Liver (tissue), 9 donors: ENCODE results near the gene OARD1. TPM values are rescaled to one million over a fixed set of nuclear protein-coding genes. Genes with fewer than 3 reads are reported as not detected.

Experiments
- DNase-seq: peaks from one replicate; pipeline ENCODE4 v3.0.0-alpha.2; 2017; ENCODE audit warnings: low spot score
- H3K27ac ChIP-seq, 2 donors: one replicate each; pipeline ENCODE4 v1.7.0; 2013; ENCODE audit warnings: inconsistent platforms in 2 of 2, low read length in 2 of 2, control low read depth in 1 of 2, low read depth in 1 of 2, mild to moderate bottlenecking in 1 of 2
- H3K27me3 ChIP-seq, 4 donors: one replicate each; pipeline versions ENCODE4 v1.6.1 to v1.7.0; 2013; ENCODE audit warnings: low read length in 3 of 4, inconsistent platforms in 1 of 4, mild to moderate bottlenecking in 1 of 4, moderate library complexity in 1 of 4; ENCODE audit not compliant: control insufficient read depth in 4 of 4, insufficient read depth in 4 of 4
- H3K36me3 ChIP-seq, 4 donors: one replicate each; pipeline versions ENCODE4 v1.6.1 to v1.7.0; 2013; ENCODE audit warnings: low read length in 3 of 4, mild to moderate bottlenecking in 3 of 4, low read depth in 1 of 4, moderate library complexity in 1 of 4; ENCODE audit not compliant: control insufficient read depth in 4 of 4, insufficient read depth in 3 of 4
- H3K4me1 ChIP-seq, 4 donors: one replicate each; pipeline versions ENCODE4 v1.6.1 to v1.7.0; 2013; ENCODE audit warnings: low read length in 3 of 4, mild to moderate bottlenecking in 3 of 4, moderate library complexity in 1 of 4; ENCODE audit not compliant: control insufficient read depth in 4 of 4, insufficient read depth in 4 of 4
- H3K4me3 ChIP-seq, 3 donors: one replicate each; pipeline versions ENCODE4 v1.6.1 to v1.7.0; 2013; ENCODE audit warnings: low read length in 3 of 3, control low read depth in 1 of 3, low read depth in 1 of 3, mild to moderate bottlenecking in 1 of 3
- H3K9ac ChIP-seq, 2 donors: one replicate each; pipeline ENCODE4 v1.7.0; 2013; ENCODE audit warnings: low read length in 2 of 2, mild to moderate bottlenecking in 2 of 2, moderate library complexity in 2 of 2, control low read depth in 1 of 2, low read depth in 1 of 2
- H3K9me3 ChIP-seq, 4 donors: one replicate each; pipeline versions ENCODE4 v1.6.1 to v1.7.0; 2013; ENCODE audit warnings: low read length in 3 of 4; ENCODE audit not compliant: control insufficient read depth in 4 of 4
- ATF3 ChIP-seq: IDR thresholded peaks from 2 replicates; pipeline ENCODE4 v1.6.1; 2016; ENCODE audit warnings: antibody characterized with exemption
- EGR1 ChIP-seq, 2 donors: IDR thresholded peaks; 2 replicates each; pipeline ENCODE4 v1.6.1; 2016 to 2018; ENCODE audit warnings: antibody characterized with exemption in 2 of 2, low read depth in 2 of 2
- FOXA1 ChIP-seq: IDR thresholded peaks from 2 replicates; pipeline ENCODE4 v1.6.1; 2016; ENCODE audit warnings: antibody characterized with exemption
- FOXA2 ChIP-seq: IDR thresholded peaks from 2 replicates; pipeline ENCODE4 v1.6.1; 2016; ENCODE audit warnings: antibody characterized with exemption
- GABPA ChIP-seq, 2 donors: IDR thresholded peaks in 1 of 2; conservative IDR thresholded peaks in 1 of 2; 2 replicates each; pipeline ENCODE4 v1.6.1; 2016; ENCODE audit warnings: antibody characterized with exemption in 2 of 2, mild to moderate bottlenecking in 1 of 2, moderate library complexity in 1 of 2
- HNF4A ChIP-seq, 2 donors: conservative IDR thresholded peaks; 2 replicates each; pipeline ENCODE4 v1.6.1; 2016; ENCODE audit warnings: antibody characterized with exemption in 2 of 2, mild to moderate bottlenecking in 2 of 2
- HNF4G ChIP-seq: IDR thresholded peaks from 2 replicates; pipeline ENCODE4 v1.6.1; 2016; ENCODE audit warnings: antibody characterized with exemption
- JUND ChIP-seq, 2 donors: IDR thresholded peaks; 2 replicates each; pipeline ENCODE4 v1.6.1; 2016; ENCODE audit warnings: antibody characterized with exemption in 2 of 2
- MAX ChIP-seq: IDR thresholded peaks from 2 replicates; pipeline ENCODE4 v1.6.1; 2016; ENCODE audit warnings: antibody characterized with exemption
- NR2F2 ChIP-seq: IDR thresholded peaks from 2 replicates; pipeline ENCODE4 v1.6.1; 2016; ENCODE audit warnings: antibody characterized with exemption
- RAD21 ChIP-seq, 2 donors: IDR thresholded peaks; 2 replicates each; pipeline ENCODE4 v1.6.1; 2016; ENCODE audit warnings: antibody characterized with exemption in 2 of 2, mild to moderate bottlenecking in 2 of 2
- RXRA ChIP-seq, 2 donors: IDR thresholded peaks; 2 replicates each; pipeline ENCODE4 v1.6.1; 2017 to 2018; ENCODE audit warnings: antibody characterized with exemption in 2 of 2, mild to moderate bottlenecking in 1 of 2
- SP1 ChIP-seq: IDR thresholded peaks from 2 replicates; pipeline ENCODE4 v1.6.1; 2018; ENCODE audit warnings: antibody characterized with exemption, mild to moderate bottlenecking
- TAF1 ChIP-seq: conservative IDR thresholded peaks from 2 replicates; pipeline ENCODE4 v1.6.1; 2016; ENCODE audit warnings: antibody characterized with exemption, mild to moderate bottlenecking
- YY1 ChIP-seq: IDR thresholded peaks from 2 replicates; pipeline ENCODE4 v1.6.1; 2016; ENCODE audit warnings: antibody characterized with exemption, mild to moderate bottlenecking
- WGBS: extraction: QIAGEN DNeasy Blood & Tissue Kit; methylation state at CpG from one replicate; pipeline ENCODE4 v1.1.7; 2013; 5-methylcytosine and 5-hydroxymethylcytosine counted together
- polyA plus RNA-seq, 2 donors: library from polyadenylated mRNA; stranded (reverse) in 1 of 2; unstranded in 1 of 2; fragments of 200-250 nt in 1 of 2; fragments of >200 nt in 1 of 2; fragmentation: Nextera tagmentation in 1 of 2; extraction: Ambion mirVana in 1 of 2; gene quantifications; one replicate each; pipeline versions ENCODE4 v1.2.1 to v1.2.3, GENCODE V29; 2013 to 2015
- total RNA-seq, 2 donors: library from RNA; depleted of rRNA; stranded (reverse); fragments of >200 nt; gene quantifications; one replicate each; pipeline ENCODE4 v1.2.3, GENCODE V29; 2014
- TF ChIP-seq, protein P1 (sequence below): fragments of 150-350 bp; IDR thresholded peaks from 2 replicates; pipeline ENCODE4 v1.5.1; 2017; ENCODE audit warnings: improper control_type of control experiment, low read depth, low read length; ENCODE audit not compliant: missing input control
- TF ChIP-seq, protein P2 (sequence below): IDR thresholded peaks from 2 replicates; pipeline ENCODE4 v1.6.1; 2016; ENCODE audit warnings: antibody characterized with exemption
- TF ChIP-seq, protein P3 (sequence below): IDR thresholded peaks from 2 replicates; pipeline ENCODE4 v1.6.1; 2016; ENCODE audit warnings: antibody characterized with exemption, mild to moderate bottlenecking
- donor health status: healthy.
- donor health status: healthy.
- donor health status: healthy.
- donor health status: healthy.
- donor health status: healthy.

Gene OARD1
- total and polyA plus RNA-seq, 4 donors = 20.1 to 28.6 (median 23.0) TPM

DNA sequence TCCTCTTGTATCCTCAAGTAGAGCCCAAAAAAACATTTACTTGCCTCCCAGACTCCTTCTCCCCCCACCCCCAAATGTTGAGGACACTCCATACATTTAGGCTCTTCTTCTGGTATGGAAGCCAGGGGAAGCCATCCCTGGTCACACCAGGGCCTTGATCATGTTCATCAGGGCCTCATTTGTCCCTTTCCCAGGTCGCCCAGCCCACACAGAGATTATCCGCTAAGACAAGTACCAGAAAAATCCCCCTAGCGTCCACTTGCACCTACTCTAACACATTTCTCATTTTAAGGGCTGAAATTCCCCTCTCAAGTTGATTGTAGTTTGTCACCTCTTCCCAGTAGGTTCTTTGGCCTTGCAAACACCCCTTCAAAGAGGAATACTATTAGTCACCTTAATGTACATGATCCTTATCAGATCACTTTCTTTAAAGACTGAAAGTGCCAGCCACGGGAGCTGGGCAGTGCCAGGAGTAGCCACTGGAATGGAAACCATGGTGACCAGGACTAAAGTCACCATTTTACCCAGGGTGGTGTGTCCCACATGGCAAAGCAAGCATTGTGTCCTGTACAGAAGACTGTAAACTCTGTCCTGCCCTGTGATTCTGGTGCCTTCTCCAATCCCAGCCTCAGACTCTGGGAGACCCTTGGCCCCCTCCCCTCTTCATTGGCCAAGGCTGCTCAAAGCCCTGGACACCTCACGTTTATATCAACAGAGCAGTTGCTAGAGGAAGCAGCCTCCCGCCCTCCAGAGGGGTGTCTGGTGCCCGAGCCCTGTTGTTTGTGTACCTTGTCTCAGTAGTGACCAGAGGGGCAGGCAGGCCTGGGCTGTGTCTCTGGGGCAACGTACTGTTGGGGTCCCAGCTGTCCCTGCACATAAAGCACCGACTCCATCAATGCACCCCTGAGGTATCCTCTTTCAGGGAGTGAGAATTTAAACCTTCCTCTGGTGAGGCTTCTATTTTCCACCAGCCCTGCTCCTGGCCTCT lies 24.1 kb downstream of the OARD1 start:
- Histone ChIP-seq H3K27me3 (no peaks in the 10 kb centered on the region), H3K9me3 (no peaks in the 10 kb centered on the region), H3K4me3 (no peak overlapping the region), H3K27ac (no peak overlapping the region), H3K9ac (no peak overlapping the region), H3K4me1 (peaks cover 6 to 30% (median 21%) of the 10 kb centered on the region in 4 donors), H3K36me3 (no peaks in the 10 kb centered on the region)
- TF ChIP-seq HNF4G = no peak
- no peak for TF ChIP-seq SP1
- no peak for TF ChIP-seq EGR1 (IDR thresholded peaks at IDR 0.05; ENCODE audit: low read depth in 2 of 2)
- TF ChIP-seq, protein P1, sequence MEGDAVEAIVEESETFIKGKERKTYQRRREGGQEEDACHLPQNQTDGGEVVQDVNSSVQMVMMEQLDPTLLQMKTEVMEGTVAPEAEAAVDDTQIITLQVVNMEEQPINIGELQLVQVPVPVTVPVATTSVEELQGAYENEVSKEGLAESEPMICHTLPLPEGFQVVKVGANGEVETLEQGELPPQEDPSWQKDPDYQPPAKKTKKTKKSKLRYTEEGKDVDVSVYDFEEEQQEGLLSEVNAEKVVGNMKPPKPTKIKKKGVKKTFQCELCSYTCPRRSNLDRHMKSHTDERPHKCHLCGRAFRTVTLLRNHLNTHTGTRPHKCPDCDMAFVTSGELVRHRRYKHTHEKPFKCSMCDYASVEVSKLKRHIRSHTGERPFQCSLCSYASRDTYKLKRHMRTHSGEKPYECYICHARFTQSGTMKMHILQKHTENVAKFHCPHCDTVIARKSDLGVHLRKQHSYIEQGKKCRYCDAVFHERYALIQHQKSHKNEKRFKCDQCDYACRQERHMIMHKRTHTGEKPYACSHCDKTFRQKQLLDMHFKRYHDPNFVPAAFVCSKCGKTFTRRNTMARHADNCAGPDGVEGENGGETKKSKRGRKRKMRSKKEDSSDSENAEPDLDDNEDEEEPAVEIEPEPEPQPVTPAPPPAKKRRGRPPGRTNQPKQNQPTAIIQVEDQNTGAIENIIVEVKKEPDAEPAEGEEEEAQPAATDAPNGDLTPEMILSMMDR = no peak
- TF ChIP-seq, protein P2, sequence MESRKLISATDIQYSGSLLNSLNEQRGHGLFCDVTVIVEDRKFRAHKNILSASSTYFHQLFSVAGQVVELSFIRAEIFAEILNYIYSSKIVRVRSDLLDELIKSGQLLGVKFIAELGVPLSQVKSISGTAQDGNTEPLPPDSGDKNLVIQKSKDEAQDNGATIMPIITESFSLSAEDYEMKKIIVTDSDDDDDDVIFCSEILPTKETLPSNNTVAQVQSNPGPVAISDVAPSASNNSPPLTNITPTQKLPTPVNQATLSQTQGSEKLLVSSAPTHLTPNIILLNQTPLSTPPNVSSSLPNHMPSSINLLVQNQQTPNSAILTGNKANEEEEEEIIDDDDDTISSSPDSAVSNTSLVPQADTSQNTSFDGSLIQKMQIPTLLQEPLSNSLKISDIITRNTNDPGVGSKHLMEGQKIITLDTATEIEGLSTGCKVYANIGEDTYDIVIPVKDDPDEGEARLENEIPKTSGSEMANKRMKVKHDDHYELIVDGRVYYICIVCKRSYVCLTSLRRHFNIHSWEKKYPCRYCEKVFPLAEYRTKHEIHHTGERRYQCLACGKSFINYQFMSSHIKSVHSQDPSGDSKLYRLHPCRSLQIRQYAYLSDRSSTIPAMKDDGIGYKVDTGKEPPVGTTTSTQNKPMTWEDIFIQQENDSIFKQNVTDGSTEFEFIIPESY = no peak
- DNase-seq = no peak
- 87% methylated on average over 9 of the region's 9 CpGs for WGBS

DNA sequence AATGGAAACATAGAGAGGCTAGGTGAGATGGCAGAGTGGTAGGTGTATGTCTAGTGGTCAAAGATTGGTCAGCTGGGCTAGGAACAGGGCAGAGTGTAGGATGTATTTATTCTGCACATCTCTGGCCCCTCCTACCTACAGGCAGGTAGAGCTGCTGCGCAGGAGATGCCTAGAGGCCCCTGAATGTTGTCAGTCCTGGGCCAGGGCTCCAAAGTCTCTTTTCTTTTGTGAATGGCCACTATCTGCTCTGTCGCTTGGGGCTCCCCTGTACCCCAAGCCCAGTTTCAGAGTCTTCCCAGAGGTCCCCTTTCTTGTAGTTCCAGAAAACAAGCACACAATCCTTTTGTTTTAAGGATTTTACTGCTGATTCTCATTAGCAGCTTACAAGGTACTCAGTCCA lies 24.9 kb downstream of the OARD1 start:
- no peak overlapping the region for H3K27ac ChIP-seq
- H3K36me3 ChIP-seq = no peaks in the 10 kb centered on the region
- no peak overlapping the region for H3K9ac ChIP-seq
- H3K4me1 ChIP-seq = peaks cover 6 to 30% (median 21%) of the 10 kb centered on the region in 4 donors
- H3K27me3 ChIP-seq = no peaks in the 10 kb centered on the region
- TF ChIP-seq ATF3 (no peak), SP1 (no peak), NR2F2 (no peak), TAF1 (no peak), EGR1 (IDR thresholded peaks at IDR 0.05; ENCODE audit: low read depth in 2 of 2) (no peak), JUND (IDR thresholded peaks at IDR 0.05) (no peak), RAD21 (IDR thresholded peaks at IDR 0.05) (no peak), HNF4G (no peak), RXRA (IDR thresholded peaks at IDR 0.05) (no peak), FOXA1 (no peak), HNF4A (conservative IDR thresholded peaks at IDR 0.05) (no peak), MAX (no peak), FOXA2 (no peak), GABPA (IDR thresholded peaks at IDR 0.05 in 1 of 2, conservative IDR thresholded peaks at IDR 0.05 in 1 of 2) (no peak), YY1 (no peak)
- TF ChIP-seq, protein P2 = no peak
- TF ChIP-seq, protein P1 = no peak
- TF ChIP-seq, protein P3, sequence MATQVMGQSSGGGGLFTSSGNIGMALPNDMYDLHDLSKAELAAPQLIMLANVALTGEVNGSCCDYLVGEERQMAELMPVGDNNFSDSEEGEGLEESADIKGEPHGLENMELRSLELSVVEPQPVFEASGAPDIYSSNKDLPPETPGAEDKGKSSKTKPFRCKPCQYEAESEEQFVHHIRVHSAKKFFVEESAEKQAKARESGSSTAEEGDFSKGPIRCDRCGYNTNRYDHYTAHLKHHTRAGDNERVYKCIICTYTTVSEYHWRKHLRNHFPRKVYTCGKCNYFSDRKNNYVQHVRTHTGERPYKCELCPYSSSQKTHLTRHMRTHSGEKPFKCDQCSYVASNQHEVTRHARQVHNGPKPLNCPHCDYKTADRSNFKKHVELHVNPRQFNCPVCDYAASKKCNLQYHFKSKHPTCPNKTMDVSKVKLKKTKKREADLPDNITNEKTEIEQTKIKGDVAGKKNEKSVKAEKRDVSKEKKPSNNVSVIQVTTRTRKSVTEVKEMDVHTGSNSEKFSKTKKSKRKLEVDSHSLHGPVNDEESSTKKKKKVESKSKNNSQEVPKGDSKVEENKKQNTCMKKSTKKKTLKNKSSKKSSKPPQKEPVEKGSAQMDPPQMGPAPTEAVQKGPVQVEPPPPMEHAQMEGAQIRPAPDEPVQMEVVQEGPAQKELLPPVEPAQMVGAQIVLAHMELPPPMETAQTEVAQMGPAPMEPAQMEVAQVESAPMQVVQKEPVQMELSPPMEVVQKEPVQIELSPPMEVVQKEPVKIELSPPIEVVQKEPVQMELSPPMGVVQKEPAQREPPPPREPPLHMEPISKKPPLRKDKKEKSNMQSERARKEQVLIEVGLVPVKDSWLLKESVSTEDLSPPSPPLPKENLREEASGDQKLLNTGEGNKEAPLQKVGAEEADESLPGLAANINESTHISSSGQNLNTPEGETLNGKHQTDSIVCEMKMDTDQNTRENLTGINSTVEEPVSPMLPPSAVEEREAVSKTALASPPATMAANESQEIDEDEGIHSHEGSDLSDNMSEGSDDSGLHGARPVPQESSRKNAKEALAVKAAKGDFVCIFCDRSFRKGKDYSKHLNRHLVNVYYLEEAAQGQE = no peak
- 97% methylated on average over 2 of the region's 2 CpGs for WGBS
- H3K4me3 ChIP-seq = no peak overlapping the region
- H3K9me3 ChIP-seq = no peaks in the 10 kb centered on the region
- DNase-seq = no peak
